Erythroblast (primary cell): ENCODE data around the gene NME7.

ENCODE experiments used
- GATA1 ChIP-seq: IDR thresholded peaks from 2 replicates; pipeline ENCODE4 v1.6.1; 2011; ENCODE audit warnings: low read depth, mild to moderate bottlenecking, control low read depth, low read length, moderate library complexity
- POLR2A ChIP-seq: IDR thresholded peaks from 2 replicates; pipeline ENCODE4 v1.6.1; 2011; ENCODE audit warnings: mild to moderate bottlenecking, low read length

GRCh38 chr1:169143346-169143745 lies 224.3 kb downstream of the NME7 start:
- TF ChIP-seq POLR2A (no peak), GATA1 (no peak)
